ENCODE data around the gene MED6. TPM values are rescaled to one million over a fixed set of nuclear protein-coding genes. Genes with fewer than 3 reads are reported as not detected.
A peak's percentile ranks its signal among the peaks of the same experiment; 100 is the strongest.

The MED6 gene
- total RNA-seq, 4 donors from 2014 or later, result 19.1 to 37.1 (median 30.2) TPM

DNA sequence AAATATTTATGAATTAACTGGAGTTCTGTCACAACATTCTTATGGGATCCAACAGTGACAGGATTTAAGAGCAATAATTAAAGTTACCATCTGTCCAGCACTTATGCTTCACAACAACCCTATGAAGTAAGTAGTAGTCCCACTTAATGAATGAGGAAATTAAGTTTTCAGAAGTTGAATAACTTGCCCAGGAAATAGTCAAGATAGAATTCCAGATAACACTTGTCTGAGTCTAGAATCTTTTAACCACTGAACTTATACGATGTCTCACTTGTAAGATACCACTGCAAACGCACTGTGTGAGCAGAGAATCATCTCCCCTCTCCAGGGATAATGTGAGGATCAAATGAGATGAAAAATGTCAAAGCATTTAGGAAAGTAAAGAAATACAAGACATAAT is 38.0 kb upstream of the MED6 start:
- Histone ChIP-seq H3K9me3 (peaks cover 0 to 9% (median 0%) of the 10 kb centered on the region in 3 donors), H3K27me3 (peaks cover 0 to 54% (median 0%) of the 10 kb centered on the region in 4 donors), H3K4me1 (peaks cover 0 to 26% (median 8%) of the 10 kb centered on the region in 3 donors), H3K4me3 (no peak overlapping the region), H3K36me3 (no peaks in the 10 kb centered on the region), H3K27ac (no peak overlapping the region)
- 57 to 70% methylated on average over 2 of the region's 2 CpGs for WGBS, 2 donors
- TF ChIP-seq POLR2A (IDR thresholded peaks at IDR 0.05), result no peak
- TF ChIP-seq, protein P1, sequence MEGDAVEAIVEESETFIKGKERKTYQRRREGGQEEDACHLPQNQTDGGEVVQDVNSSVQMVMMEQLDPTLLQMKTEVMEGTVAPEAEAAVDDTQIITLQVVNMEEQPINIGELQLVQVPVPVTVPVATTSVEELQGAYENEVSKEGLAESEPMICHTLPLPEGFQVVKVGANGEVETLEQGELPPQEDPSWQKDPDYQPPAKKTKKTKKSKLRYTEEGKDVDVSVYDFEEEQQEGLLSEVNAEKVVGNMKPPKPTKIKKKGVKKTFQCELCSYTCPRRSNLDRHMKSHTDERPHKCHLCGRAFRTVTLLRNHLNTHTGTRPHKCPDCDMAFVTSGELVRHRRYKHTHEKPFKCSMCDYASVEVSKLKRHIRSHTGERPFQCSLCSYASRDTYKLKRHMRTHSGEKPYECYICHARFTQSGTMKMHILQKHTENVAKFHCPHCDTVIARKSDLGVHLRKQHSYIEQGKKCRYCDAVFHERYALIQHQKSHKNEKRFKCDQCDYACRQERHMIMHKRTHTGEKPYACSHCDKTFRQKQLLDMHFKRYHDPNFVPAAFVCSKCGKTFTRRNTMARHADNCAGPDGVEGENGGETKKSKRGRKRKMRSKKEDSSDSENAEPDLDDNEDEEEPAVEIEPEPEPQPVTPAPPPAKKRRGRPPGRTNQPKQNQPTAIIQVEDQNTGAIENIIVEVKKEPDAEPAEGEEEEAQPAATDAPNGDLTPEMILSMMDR (IDR thresholded peaks at IDR 0.05), result no peak
- no peak for DNase-seq
- intact Hi-C loops (cut with DNase I), result no loop called here

DNA sequence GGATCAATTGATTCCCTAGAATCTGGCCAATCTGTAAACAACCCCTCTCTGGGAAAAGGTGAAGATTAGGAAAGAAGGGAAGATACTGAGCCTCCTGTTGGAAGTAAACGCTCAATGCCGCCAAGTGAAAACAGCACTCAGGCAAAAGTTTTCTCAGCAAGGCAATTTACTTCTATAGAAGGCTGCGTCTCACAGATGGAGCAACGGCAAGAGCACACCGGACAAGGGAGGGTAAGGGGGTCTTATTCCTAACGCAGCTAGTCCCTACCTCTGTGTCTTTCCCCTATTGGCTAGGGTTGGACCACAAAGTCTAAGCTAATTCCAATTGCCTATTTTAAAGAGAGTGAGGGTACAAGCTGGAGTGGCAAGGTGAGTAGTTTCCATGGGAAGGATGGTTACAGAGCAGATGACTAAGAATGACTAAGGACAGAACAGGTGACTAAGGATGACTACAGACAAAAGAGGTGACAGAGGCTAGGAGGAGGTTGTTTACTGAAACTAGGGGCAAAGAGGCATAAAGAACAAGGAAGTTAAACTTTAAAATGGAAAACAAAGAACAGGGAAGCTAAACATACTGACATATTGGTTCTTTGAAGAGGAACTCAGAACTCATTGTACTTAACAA is 35.6 kb upstream of the MED6 start:
- intact Hi-C loops (cut with DNase I), result no loop called here
- H3K9me3 ChIP-seq, result peaks cover 0 to 9% (median 0%) of the 10 kb centered on the region in 3 donors
- TF ChIP-seq POLR2A (IDR thresholded peaks at IDR 0.05), result no peak
- TF ChIP-seq, protein P1 (IDR thresholded peaks at IDR 0.05), result no peak
- WGBS, 2 donors, result 92 to 96% methylated on average over 6 of the region's 6 CpGs
- no peak overlapping the region for H3K4me3 ChIP-seq
- H3K27me3 ChIP-seq, result peaks cover 0 to 32% (median 0%) of the 10 kb centered on the region in 4 donors
- H3K36me3 ChIP-seq, result no peaks in the 10 kb centered on the region
- H3K27ac ChIP-seq, result peak overlapping the region; percentile 38 to 79 (median 76)
- H3K4me1 ChIP-seq, result peaks cover 0 to 10% (median 4%) of the 10 kb centered on the region in 3 donors
- no peak for DNase-seq

DNA sequence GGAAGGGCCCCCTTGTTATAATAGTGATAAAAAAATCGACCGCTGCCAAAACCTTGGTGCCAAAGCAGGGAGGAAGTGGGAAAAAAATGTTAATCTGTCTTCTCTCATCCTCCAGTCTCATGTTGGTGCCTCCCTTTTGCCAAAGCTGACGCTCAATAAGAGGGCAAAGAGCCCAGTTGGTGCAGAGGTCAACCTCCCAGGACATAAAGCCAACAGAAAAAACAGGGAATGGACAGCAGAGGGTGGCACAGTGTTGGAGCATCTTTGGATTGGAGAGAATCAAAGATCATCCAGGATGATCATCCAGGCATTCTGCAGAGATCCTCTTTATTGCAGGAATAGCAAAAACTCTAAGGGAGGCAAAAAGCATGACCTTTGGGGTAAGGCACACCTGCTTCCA is 31.5 kb upstream of the MED6 start:
- no peak overlapping the region for H3K4me3 ChIP-seq
- TF ChIP-seq, protein P1 (IDR thresholded peaks at IDR 0.05), result no peak
- TF ChIP-seq POLR2A (IDR thresholded peaks at IDR 0.05), result no peak
- no peak overlapping the region for H3K27ac ChIP-seq
- no peak for DNase-seq
- 73 to 77% methylated on average over 3 of the region's 3 CpGs for WGBS, 2 donors
- H3K27me3 ChIP-seq, result no peaks in the 10 kb centered on the region
- peaks cover 0 to 17% (median 0%) of the 10 kb centered on the region in 3 donors for H3K9me3 ChIP-seq
- intact Hi-C loops (cut with DNase I), result no loop called here
- no peaks in the 10 kb centered on the region for H3K36me3 ChIP-seq
- H3K4me1 ChIP-seq, result no peaks in the 10 kb centered on the region

DNA sequence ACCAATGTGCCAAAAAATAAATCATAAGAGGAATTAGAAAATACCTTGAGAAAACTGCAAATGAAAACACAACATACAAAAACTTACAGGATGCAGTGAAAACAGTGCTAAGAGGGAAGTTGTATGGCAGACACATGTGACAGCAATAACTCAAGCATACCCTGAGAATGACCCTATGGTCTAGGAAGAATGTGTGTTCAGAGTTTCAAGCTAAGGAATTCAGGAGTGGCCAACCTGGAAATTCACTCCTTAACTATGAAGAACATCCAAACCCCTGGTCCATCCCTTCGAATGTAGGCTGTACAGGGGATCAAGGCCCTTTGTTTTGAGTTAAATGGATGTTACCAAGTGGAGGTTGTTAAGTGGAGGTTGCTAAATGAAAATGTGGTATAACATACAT is 24.5 kb upstream of the MED6 start:
- no peaks in the 10 kb centered on the region for H3K36me3 ChIP-seq
- peaks cover 0 to 9% (median 3%) of the 10 kb centered on the region in 3 donors for H3K9me3 ChIP-seq
- TF ChIP-seq POLR2A (IDR thresholded peaks at IDR 0.05), result no peak
- TF ChIP-seq, protein P1 (IDR thresholded peaks at IDR 0.05), result no peak
- no peak for DNase-seq
- H3K4me1 ChIP-seq, result no peaks in the 10 kb centered on the region
- no peaks in the 10 kb centered on the region for H3K27me3 ChIP-seq
- no peak overlapping the region for H3K4me3 ChIP-seq
- intact Hi-C loops (cut with DNase I), result loop anchor here (5.0 to 10.0 kb wide), 2 partner anchors 92 to 190 kb away; no protein-coding TSS in a partner anchor
- H3K27ac ChIP-seq, result no peak overlapping the region
- WGBS, 2 donors, result 72 to 80% methylated on average over 1 of the region's 1 CpG

DNA sequence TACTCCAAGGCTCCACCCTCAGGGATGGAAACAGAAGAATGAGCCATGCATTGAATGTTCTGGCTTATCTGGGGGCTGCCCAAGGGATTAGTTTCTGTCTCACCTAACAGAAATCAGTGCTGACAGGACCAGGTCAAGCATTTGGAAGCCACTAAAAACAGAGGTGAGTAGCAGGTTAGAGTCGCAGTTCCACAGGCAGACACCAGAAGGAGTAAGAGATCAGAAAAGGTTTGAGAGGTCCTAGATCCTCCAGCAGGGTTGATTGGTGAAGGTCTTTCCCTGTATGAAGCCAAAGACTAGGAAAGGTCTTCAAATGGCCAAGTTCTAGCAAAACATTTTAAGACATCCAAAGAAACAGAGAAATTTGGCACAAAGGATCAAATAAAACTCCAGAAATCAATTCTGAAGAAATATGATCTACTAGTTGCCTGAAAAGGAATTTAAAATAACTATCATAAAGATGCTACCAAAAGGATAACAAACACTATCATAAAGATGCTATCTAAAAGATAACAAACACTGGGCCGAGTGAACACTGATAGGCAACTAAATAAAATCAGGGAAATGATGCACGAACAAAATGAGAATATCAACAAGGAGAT is 21.8 kb upstream of the MED6 start:
- Histone ChIP-seq H3K27ac (no peak overlapping the region), H3K4me3 (no peak overlapping the region), H3K36me3 (no peaks in the 10 kb centered on the region), H3K27me3 (no peaks in the 10 kb centered on the region), H3K4me1 (no peaks in the 10 kb centered on the region), H3K9me3 (peaks cover 0 to 3% (median 3%) of the 10 kb centered on the region in 3 donors)
- no peak for TF ChIP-seq POLR2A (IDR thresholded peaks at IDR 0.05)
- TF ChIP-seq, protein P1 (IDR thresholded peaks at IDR 0.05), result peak in 5 of 6 experiments; percentile 64 to 88 (median 82)
- no peak for DNase-seq
- WGBS, 2 donors, result 39 to 43% methylated on average over 3 of the region's 3 CpGs
- intact Hi-C loops (cut with DNase I), result loop anchor here (10.0 kb wide), 1 partner anchor 193 kb away; no protein-coding TSS in a partner anchor

Data from esophagus squamous epithelium (tissue), 5 donors.